Measurements from ENCODE around the gene PLSCR5.

The PLSCR5 gene

GRCh38 chr3:146638718-146639117, 33.6 kb upstream of the PLSCR5 start:
- in situ Hi-C loops (cut with MboI; ENCODE audit: low sequenced_read_pairs, unreplicated experiment), result no loop called here
- no peak for DNase-seq (ENCODE audit: low spot score)
- TF ChIP-seq CTCF (IDR thresholded peaks at IDR 0.05; ENCODE audit: borderline replicate concordance, control extremely low read depth, extremely low read depth, insufficient read depth, missing control alignments), result no peak

GRCh38 chr3:146637871-146638270, 32.7 kb upstream of the PLSCR5 start:
- no peak for TF ChIP-seq CTCF (IDR thresholded peaks at IDR 0.05; ENCODE audit: borderline replicate concordance, control extremely low read depth, extremely low read depth, insufficient read depth, missing control alignments)
- in situ Hi-C loops (cut with MboI; ENCODE audit: low sequenced_read_pairs, unreplicated experiment), result no loop called here

GRCh38 chr3:146636881-146637280, 31.7 kb upstream of the PLSCR5 start:
- in situ Hi-C loops (cut with MboI; ENCODE audit: low sequenced_read_pairs, unreplicated experiment), result no loop called here
- no peak for DNase-seq (ENCODE audit: low spot score)
- no peak for TF ChIP-seq CTCF (IDR thresholded peaks at IDR 0.05; ENCODE audit: borderline replicate concordance, control extremely low read depth, extremely low read depth, insufficient read depth, missing control alignments)

More at GRCh38 chr3:146637871-146638270, 32.7 kb upstream of the PLSCR5 start:
- no peak for DNase-seq (ENCODE audit: low spot score)

GRCh38 chr3:146634346-146634745, 29.2 kb upstream of the PLSCR5 start:
- DNase-seq (ENCODE audit: low spot score), result no peak
- TF ChIP-seq CTCF (IDR thresholded peaks at IDR 0.05; ENCODE audit: borderline replicate concordance, control extremely low read depth, extremely low read depth, insufficient read depth, missing control alignments), result no peak
- in situ Hi-C loops (cut with MboI; ENCODE audit: low sequenced_read_pairs, unreplicated experiment), result no loop called here

GRCh38 chr3:146628671-146629070, 23.5 kb upstream of the PLSCR5 start:
- in situ Hi-C loops (cut with MboI; ENCODE audit: low sequenced_read_pairs, unreplicated experiment), result no loop called here
- no peak for DNase-seq (ENCODE audit: low spot score)
- TF ChIP-seq CTCF (IDR thresholded peaks at IDR 0.05; ENCODE audit: borderline replicate concordance, control extremely low read depth, extremely low read depth, insufficient read depth, missing control alignments), result no peak

GRCh38 chr3:146626403-146627122, 21.4 kb upstream of the PLSCR5 start:
- no peak for DNase-seq (ENCODE audit: low spot score)
- no peak for TF ChIP-seq CTCF (IDR thresholded peaks at IDR 0.05; ENCODE audit: borderline replicate concordance, control extremely low read depth, extremely low read depth, insufficient read depth, missing control alignments)
- in situ Hi-C loops (cut with MboI; ENCODE audit: low sequenced_read_pairs, unreplicated experiment), result no loop called here
